Fibroblast of the aortic adventitia (primary cell): ENCODE measurements around the gene CPVL. TPM values are rescaled to one million over a fixed set of nuclear protein-coding genes. Genes with fewer than 3 reads are reported as not detected.
A peak's percentile ranks its signal among the peaks of the same experiment; 100 is the strongest.

ENCODE experiments used
- DNase-seq: peaks from one replicate; pipeline ENCODE4 v3.0.0-alpha.2; 2010; ENCODE audit warnings: low read depth
- H3K4me3 ChIP-seq: 2 replicates; pipeline ENCODE4 v1.5.1; 2011; ENCODE audit warnings: low read depth, mild to moderate bottlenecking, control low read depth, low read length, moderate library complexity
- total RNA-seq: library from RNA; depleted of rRNA; stranded (reverse); fragments of >200 nt; gene quantifications from 2 replicates; pipeline ENCODE4 v1.2.3, GENCODE V29; 2012; ENCODE audit warnings: low replicate concordance
- TF ChIP-seq, protein P1 (sequence below): IDR thresholded peaks from 2 replicates; pipeline ENCODE4 v1.5.1; 2011; ENCODE audit warnings: mild to moderate bottlenecking, low read length, control low read depth, inconsistent platforms; ENCODE audit not compliant: insufficient read depth

The CPVL gene
- total RNA-seq, 1 donor: 0.54 TPM

DNA sequence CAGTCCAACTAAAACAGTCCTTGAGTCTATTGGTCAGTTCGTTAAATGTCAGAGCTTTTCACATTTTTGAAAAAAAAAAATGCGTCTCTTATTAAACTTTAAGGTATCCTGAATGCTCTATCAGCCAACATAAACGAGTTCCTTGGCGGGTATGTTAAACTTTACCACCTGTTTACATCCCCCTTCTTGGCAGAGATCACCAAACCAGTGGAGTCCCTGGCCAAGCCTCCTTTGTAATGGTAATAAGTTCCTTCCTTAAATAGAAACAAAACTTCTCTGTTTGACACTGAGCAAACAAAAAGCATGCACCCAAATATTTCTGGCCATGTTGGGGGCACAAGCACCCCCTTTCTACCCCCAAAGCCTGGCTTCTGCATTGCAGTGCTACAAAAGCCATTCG lies 191.4 kb downstream of the CPVL start:
- DNase-seq: no peak
- TF ChIP-seq, protein P1, sequence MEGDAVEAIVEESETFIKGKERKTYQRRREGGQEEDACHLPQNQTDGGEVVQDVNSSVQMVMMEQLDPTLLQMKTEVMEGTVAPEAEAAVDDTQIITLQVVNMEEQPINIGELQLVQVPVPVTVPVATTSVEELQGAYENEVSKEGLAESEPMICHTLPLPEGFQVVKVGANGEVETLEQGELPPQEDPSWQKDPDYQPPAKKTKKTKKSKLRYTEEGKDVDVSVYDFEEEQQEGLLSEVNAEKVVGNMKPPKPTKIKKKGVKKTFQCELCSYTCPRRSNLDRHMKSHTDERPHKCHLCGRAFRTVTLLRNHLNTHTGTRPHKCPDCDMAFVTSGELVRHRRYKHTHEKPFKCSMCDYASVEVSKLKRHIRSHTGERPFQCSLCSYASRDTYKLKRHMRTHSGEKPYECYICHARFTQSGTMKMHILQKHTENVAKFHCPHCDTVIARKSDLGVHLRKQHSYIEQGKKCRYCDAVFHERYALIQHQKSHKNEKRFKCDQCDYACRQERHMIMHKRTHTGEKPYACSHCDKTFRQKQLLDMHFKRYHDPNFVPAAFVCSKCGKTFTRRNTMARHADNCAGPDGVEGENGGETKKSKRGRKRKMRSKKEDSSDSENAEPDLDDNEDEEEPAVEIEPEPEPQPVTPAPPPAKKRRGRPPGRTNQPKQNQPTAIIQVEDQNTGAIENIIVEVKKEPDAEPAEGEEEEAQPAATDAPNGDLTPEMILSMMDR: no peak
- H3K4me3 ChIP-seq: no peak overlapping the region

DNA sequence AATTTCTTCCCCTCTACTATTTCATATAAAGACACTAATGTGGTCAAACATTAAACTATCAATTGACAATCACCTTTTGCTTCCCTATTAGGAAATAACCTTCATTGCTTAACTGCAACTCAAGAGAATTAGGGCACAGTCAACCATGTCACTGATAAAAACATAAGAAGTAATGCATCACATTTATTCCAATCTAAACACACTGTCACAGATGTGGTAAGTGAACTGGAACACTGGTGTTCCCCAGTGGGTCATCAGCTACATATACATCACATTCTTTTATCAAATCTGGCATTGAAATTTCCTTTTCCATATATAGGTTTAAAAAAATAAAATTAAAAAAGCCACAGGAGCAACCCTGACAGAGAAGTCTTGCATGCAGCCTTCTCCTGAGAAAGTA lies 191.9 kb downstream of the CPVL start:
- DNase-seq: no peak
- TF ChIP-seq, protein P1: no peak

DNA sequence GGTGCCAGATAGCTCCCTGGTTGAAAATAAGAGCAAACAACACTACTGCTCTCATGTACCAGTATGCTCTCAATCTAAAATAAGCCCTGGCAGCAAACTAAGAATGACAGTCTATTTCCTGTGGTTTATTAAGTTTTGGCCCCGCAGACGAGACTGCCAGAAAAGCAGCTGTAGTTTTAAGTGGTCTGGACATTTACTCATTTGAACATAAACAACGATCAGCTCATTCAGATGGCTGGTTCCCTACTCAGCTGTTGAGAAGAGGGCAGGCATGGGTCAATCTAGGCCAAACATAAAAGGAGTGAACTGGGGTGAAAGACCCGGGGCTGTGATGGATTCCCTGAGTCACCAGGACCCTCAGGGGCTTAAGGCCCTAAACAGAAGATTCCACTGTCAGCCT lies 192.7 kb downstream of the CPVL start:
- TF ChIP-seq, protein P1: no peak
- H3K4me3 ChIP-seq: no peak overlapping the region
- DNase-seq: peak; percentile 40

More for the DNA sequence above, 191.9 kb downstream of the CPVL start:
- H3K4me3 ChIP-seq: no peak overlapping the region

Other genes with a start within 250 kb of the CPVL start
- 0.81 and 6.3 TPM in 2 replicates for gene TRIL, start 188.2 kb downstream of the CPVL start, total RNA-seq
- gene CHN2, start 48.2 kb upstream of the CPVL start, total RNA-seq: 0.81 and 3.6 TPM in 2 replicates